ENCODE results near the gene NOD2.

NOD2 gene

GRCh38 chr16:50670476-50670875 lies 22.9 kb upstream of the NOD2 start:
- no peak for DNase-seq

- DNase-seq, result peak; percentile 51
Observed at GRCh38 chr16:50671644-50672260, 21.7 kb upstream of the NOD2 start.

- DNase-seq, result no peak
Observed at GRCh38 chr16:50673496-50674275, 19.7 kb upstream of the NOD2 start.

- DNase-seq, result no peak
Observed at GRCh38 chr16:50674831-50675230, 18.6 kb upstream of the NOD2 start.

- no peak for DNase-seq
Observed at GRCh38 chr16:50675686-50676610, 17.5 kb upstream of the NOD2 start.

GRCh38 chr16:50676684-50677225 lies 16.7 kb upstream of the NOD2 start:
- DNase-seq, result no peak

GRCh38 chr16:50677351-50677750 lies 16.1 kb upstream of the NOD2 start:
- DNase-seq, result no peak

- no peak for DNase-seq
Observed at GRCh38 chr16:50678531-50678930, 14.9 kb upstream of the NOD2 start.

- no peak for DNase-seq
Observed at GRCh38 chr16:50679266-50679665, 14.1 kb upstream of the NOD2 start.

- DNase-seq, result no peak
Observed at GRCh38 chr16:50679676-50680555, 13.5 kb upstream of the NOD2 start.

- DNase-seq, result no peak
Observed at GRCh38 chr16:50680556-50680893, 12.9 kb upstream of the NOD2 start.

- peak; percentile 49 for DNase-seq
Observed at GRCh38 chr16:50681021-50681885, 12.2 kb upstream of the NOD2 start, which contains the start of gene SNX20. Gene SNX20, minus strand, starts transcription at chr16:50681312. Its CDS starts 3,786 bp downstream, at chr16:50677526.

GRCh38 chr16:50683689-50684374 lies 9.6 kb upstream of the NOD2 start:
- DNase-seq, result peak; percentile 34

- no peak for DNase-seq
Observed at GRCh38 chr16:50684823-50685461, 8.5 kb upstream of the NOD2 start.

- DNase-seq, result no peak
Observed at GRCh38 chr16:50685462-50686063, 7.8 kb upstream of the NOD2 start.

- no peak for DNase-seq
Observed at GRCh38 chr16:50688083-50688482, 5.3 kb upstream of the NOD2 start.

GRCh38 chr16:50688867-50689266 lies 4.5 kb upstream of the NOD2 start:
- DNase-seq, result no peak

- DNase-seq, result no peak
Observed at GRCh38 chr16:50690177-50690576, 3.2 kb upstream of the NOD2 start.

- no peak for DNase-seq
Observed at GRCh38 chr16:50692644-50692998, 785 bp upstream of the NOD2 start.

- no peak for DNase-seq
Observed at GRCh38 chr16:50694206-50694605, 800 bp downstream of the NOD2 start.

Measured in T-helper 9 cell (primary cell).